Activated B cell treated with CpG ODN at 0.5 μM for 24 hours (primary cell): ENCODE measurements around the gene B4GALNT2. TPM values are rescaled to one million over a fixed set of nuclear protein-coding genes. Genes with fewer than 3 reads are reported as not detected.

Source experiments
- ATAC-seq: fragments of 200-7000 bp; cut with Tn5 transposase; one replicate; pipeline ENCODE4 v1.10.0; 2021; ENCODE audit warnings: low read depth, mild to moderate bottlenecking, moderate library complexity
- CTCF ChIA-PET: fragments of 350-600 bp; sonication (Branson Sonifier 250); formaldehyde crosslinking; loops from one replicate; lab custom pipeline; 2021; ENCODE audit warnings: antibody characterized with exemption; lab: Charles Lee
- POLR2A ChIA-PET: fragments of 350-600 bp; sonication (Branson Sonifier 250); formaldehyde crosslinking; loops from one replicate; lab custom pipeline; 2021; ENCODE audit warnings: antibody characterized with exemption; lab: Charles Lee
- DNase-seq: peaks from one replicate; pipeline ENCODE4 v3.0.0; 2022
- H3K27ac Mint-ChIP-seq: one replicate; pipeline ENCODE4 v1.8.0; 2020; ENCODE audit warnings: mixed read lengths
- H3K27me3 Mint-ChIP-seq: one replicate; pipeline ENCODE4 v1.8.0; 2021; ENCODE audit warnings: mixed read lengths
- H3K36me3 Mint-ChIP-seq: one replicate; pipeline ENCODE4 v1.8.0; 2021; ENCODE audit warnings: low read depth, mixed read lengths
- H3K4me1 Mint-ChIP-seq: one replicate; pipeline ENCODE4 v1.8.0; 2021; ENCODE audit warnings: mixed read lengths
- H3K4me3 Mint-ChIP-seq: one replicate; pipeline ENCODE4 v1.8.0; 2020; ENCODE audit warnings: mild to moderate bottlenecking, mixed read lengths
- H3K9me3 Mint-ChIP-seq: one replicate; pipeline ENCODE4 v1.8.0; 2020; ENCODE audit warnings: mixed read lengths
- CTCF ChIP-seq: fragments of 200-600 bp; IDR thresholded peaks from one replicate; pipeline ENCODE4 v1.8.0; 2022; ENCODE audit warnings: antibody characterized with exemption, mild to moderate bottlenecking
- intact Hi-C: fragments of 100-400 bp; cut with micrococcal nuclease; formaldehyde crosslinking; loops from one replicate; pipeline ENCODE4 v1.15.1; 2024
- total RNA-seq: library from RNA; stranded (reverse); gene quantifications from 2 replicates; pipeline ENCODE4 v1.2.3, GENCODE V29; 2022

Gene B4GALNT2
- total RNA-seq, 1 donor from 2014 or later: 0.09 TPM

- CTCF ChIA-PET: interaction anchor here (1.8 to 7.7 kb wide), 2 partner anchors 27 to 39 kb away, joined by 8 to 41 read pairs; no protein-coding TSS in a partner anchor
- H3K4me1 Mint-ChIP-seq: peaks cover 66% of the 10 kb centered on the region
- POLR2A ChIA-PET: interaction anchor here (0.6 to 12.3 kb wide), 4 partner anchors 8 to 96 kb away, joined by 3 to 259 read pairs (median 8); partner anchors contain the start of genes ABI3 and GNGT2
- peaks cover 11% of the 10 kb centered on the region for H3K36me3 Mint-ChIP-seq
- peak overlapping the region; percentile 94 for H3K27ac Mint-ChIP-seq
- no peak for DNase-seq
- H3K9me3 Mint-ChIP-seq: no peaks in the 10 kb centered on the region
- intact Hi-C loops: loop anchor here (1.0 to 10.0 kb wide), 5 partner anchors 10 to 545 kb away; partner anchors contain the start of genes ABI3, CALCOCO2, GNGT2 and PHOSPHO1
- peaks cover 6% of the 10 kb centered on the region for H3K27me3 Mint-ChIP-seq
- no peak for TF ChIP-seq CTCF
- no peak overlapping the region for H3K4me3 Mint-ChIP-seq
- no peak for ATAC-seq
These were observed 87.4 kb downstream of the B4GALNT2 start for GRCh38 chr17:49219987-49220386.

- no peaks in the 10 kb centered on the region for H3K9me3 Mint-ChIP-seq
- ATAC-seq (no peak), DNase-seq (no peak)
- CTCF ChIA-PET: interaction anchor here (1.2 to 7.0 kb wide), 3 partner anchors 19 to 42 kb away, joined by 3 to 91 read pairs (median 22); no protein-coding TSS in a partner anchor
- POLR2A ChIA-PET: interaction anchor here (2.1 to 2.8 kb wide), 2 partner anchors 11 to 30 kb away, joined by 6 to 29 read pairs; no protein-coding TSS in a partner anchor
- H3K27me3 Mint-ChIP-seq: peaks cover 6% of the 10 kb centered on the region
- H3K4me3 Mint-ChIP-seq: peak overlapping the region; percentile 79
- intact Hi-C loops: loop anchor here (1.0 to 10.0 kb wide), 2 partner anchors 43 to 548 kb away; no protein-coding TSS in a partner anchor
- H3K36me3 Mint-ChIP-seq: peaks cover 9% of the 10 kb centered on the region
- H3K4me1 Mint-ChIP-seq: peaks cover 47% of the 10 kb centered on the region
- TF ChIP-seq CTCF: no peak
- peak overlapping the region; percentile 41 for H3K27ac Mint-ChIP-seq
These were observed 90.6 kb downstream of the B4GALNT2 start for GRCh38 chr17:49223168-49223516.

- Mint-ChIP-seq H3K4me3 (peak overlapping the region; percentile 79), H3K27ac (peak overlapping the region; percentile 41), H3K36me3 (peaks cover 9% of the 10 kb centered on the region), H3K9me3 (no peaks in the 10 kb centered on the region), H3K27me3 (peaks cover 6% of the 10 kb centered on the region), H3K4me1 (peaks cover 42% of the 10 kb centered on the region)
- intact Hi-C loops: loop anchor here (1.0 to 10.0 kb wide), 2 partner anchors 43 to 549 kb away; no protein-coding TSS in a partner anchor
- TF ChIP-seq CTCF: no peak
- ATAC-seq (peak; percentile 23), DNase-seq (peak; percentile 67)
- CTCF ChIA-PET: interaction anchor here (0.6 to 7.2 kb wide), 6 partner anchors 8 to 549 kb away, joined by 3 to 197 read pairs (median 4); partner anchors contain the start of genes ABI3 and GNGT2
- POLR2A ChIA-PET: interaction anchor here (0.6 to 8.7 kb wide), 4 partner anchors 14 to 47 kb away, joined by 3 to 91 read pairs (median 20); partner anchors contain the start of genes ABI3 and GNGT2
These were observed 91.1 kb downstream of the B4GALNT2 start for GRCh38 chr17:49223517-49224197.

- peaks cover 7% of the 10 kb centered on the region for H3K36me3 Mint-ChIP-seq
- H3K4me3 Mint-ChIP-seq: peak overlapping the region; percentile 75
- DNase-seq (peak; percentile 49), ATAC-seq (peak; percentile 23)
- POLR2A ChIA-PET: interaction anchor here (0.6 to 8.7 kb wide), 3 partner anchors 15 to 48 kb away, joined by 3 to 91 read pairs (median 10); partner anchors contain the start of genes ABI3 and GNGT2
- no peak overlapping the region for H3K27ac Mint-ChIP-seq
- intact Hi-C loops: loop anchor here (10.0 kb wide), 1 partner anchor 550 kb away; no protein-coding TSS in a partner anchor
- H3K27me3 Mint-ChIP-seq: peaks cover 7% of the 10 kb centered on the region
- CTCF ChIA-PET: interaction anchor here (0.6 to 7.2 kb wide), 7 partner anchors 9 to 550 kb away, joined by 3 to 197 read pairs (median 4); partner anchors contain the start of genes ABI3 and GNGT2
- no peaks in the 10 kb centered on the region for H3K9me3 Mint-ChIP-seq
- TF ChIP-seq CTCF: no peak
- H3K4me1 Mint-ChIP-seq: peaks cover 34% of the 10 kb centered on the region
These were observed 91.8 kb downstream of the B4GALNT2 start for GRCh38 chr17:49224198-49224996.
